HG03342 (cell line): ENCODE measurements around the gene LYSMD2.

Experiments used
- ATAC-seq: cut with Tn5 transposase; IDR thresholded peaks from one replicate; pipeline ENCODE4 v1.9.1; 2021; ENCODE audit warnings: mild to moderate bottlenecking, moderate library complexity; ENCODE audit not compliant: unreplicated experiment

LYSMD2 gene

DNA sequence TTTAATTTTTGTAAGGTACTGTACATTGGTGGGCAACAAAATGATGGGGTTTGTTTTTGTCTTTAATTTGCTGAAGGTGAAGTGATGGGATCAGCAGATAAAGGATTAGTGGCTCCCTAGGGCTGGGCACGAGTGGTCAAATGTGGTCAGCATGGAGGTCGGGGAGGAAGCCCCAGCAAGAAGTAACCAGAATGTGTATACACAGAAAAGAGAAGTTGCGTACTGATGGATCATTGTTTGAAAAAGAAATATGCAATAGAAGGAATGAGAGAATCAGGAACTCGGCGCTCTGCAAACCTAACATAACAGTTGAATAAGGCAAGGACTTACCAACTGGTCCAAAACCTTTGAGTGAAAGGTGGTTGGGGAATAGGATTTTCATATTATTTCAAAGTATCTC is 15.4 kb upstream of the LYSMD2 start:
- ATAC-seq, result no peak

DNA sequence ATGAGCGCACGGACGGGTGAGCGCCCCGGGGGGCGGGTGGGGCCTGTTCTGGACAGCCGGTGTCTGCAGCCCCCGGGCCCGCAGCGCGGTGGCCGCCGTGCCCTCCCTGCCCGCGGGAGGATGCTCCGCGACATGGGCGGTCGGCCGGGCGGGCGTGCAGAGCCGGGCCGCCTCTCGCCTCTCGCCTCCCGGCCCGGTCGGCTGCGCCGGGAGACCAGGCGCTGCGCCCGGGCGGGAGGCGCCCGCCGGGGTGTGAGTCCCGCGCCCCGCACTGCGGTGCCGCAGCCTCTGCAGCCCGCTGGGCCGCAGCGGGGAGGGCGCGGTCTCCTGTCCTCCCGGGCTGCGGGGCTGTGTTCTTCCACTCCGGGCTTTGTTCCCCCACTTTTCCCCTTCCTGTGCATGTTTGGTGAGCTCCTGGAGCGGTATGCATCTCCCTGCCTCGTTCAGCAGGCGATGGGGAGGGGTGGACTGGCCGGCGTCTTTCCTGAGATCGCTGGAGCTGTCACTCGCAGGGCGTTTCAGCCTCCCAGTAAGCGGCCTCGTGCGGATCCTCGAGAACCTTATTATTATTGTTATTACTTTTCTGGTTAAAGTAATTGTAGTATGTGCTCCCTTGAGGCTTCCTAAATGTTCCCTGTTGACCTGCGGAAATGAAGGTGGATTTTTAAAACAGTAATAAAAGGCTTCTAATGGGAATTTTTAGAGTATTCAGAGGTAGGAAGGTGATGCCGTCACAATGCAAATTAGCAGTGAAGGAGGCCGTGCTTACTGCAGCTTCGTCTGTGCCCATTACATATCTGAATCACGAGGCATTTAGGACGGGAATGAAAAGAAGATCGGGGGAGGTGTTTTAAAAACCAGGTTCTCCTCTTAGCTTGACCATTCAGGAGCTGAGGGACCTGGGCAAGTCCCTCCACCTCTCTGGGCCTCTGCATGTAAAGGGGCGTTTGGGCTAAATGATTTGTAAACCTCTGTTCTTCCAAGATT is 14.5 kb upstream of the LYSMD2 start:
- ATAC-seq, result peak; percentile 36

DNA sequence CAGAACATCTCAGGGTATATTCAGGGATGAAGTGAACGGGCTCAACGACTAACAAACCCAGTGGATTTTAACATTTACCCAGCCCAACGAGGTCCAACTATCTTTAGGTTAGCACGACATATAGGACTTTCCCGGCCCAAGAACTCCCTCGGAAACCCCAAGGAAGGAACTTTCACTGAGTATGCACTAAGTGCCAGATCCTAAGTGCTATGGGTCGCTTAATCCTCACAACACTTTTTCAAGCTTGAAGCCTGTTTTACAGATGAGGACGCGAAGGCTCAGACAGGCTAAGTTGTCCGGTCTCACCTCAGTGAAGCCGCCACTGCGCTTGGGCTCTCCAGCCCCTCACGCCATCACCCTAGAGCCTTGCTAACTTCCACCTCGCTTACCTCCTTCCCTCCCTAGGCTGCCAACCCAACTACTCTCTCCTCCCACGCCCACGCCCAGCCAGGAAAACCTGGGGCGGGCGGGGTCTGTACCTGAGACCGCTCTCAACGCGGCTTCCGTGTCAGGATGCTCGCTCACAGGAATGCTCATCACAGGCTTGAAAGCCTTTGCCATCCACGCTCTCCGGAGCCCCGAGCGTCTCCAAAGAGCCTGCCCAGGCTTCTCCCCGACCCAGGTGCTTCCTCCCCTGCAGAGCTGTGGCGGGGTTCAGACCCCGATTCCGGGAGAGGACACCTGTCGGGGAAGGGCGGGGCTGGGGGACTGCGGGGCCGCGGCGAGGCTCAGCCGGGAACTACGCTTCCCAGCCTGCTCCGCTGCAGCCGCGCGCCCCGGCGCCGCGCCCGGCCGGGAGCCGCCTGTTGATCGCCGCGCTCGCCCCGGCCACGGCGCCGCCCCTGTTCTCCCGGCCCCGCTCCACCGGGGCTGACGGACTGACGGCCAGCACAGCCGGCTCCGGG is 13.6 kb upstream of the LYSMD2 start, which contains the start of gene TMOD2:
TSS of gene TMOD2 (plus strand) at position 806 of the 905 bp plus-strand sequence. CDS start 14,845 bp downstream, outside the sequence.
- ATAC-seq, result peak; percentile 74

DNA sequence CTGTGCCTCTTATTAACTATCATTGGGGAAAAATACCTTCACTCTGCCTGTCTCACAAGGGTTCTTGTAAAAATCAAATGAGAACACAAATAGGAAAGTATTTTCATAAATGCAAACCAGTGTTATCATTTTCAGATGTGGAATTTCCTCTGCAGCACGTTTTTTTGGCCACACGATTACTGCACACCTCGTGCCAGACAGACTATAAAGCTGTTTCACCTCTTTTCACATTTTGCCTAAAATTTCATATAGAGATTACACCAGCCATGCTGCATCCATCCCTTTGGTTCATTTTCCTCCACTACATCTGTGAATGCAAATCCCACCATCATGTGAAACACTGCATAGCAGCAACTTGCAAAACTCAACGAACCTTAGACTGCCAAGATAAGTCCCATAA is 12.7 kb upstream of the LYSMD2 start:
- ATAC-seq, result no peak

- ATAC-seq, result no peak
These were observed 11.9 kb upstream of the LYSMD2 start for GRCh38 chr15:51749307-51749706.

GRCh38 chr15:51739061-51739712 is 1.7 kb upstream of the LYSMD2 start:
- ATAC-seq, result no peak

DNA sequence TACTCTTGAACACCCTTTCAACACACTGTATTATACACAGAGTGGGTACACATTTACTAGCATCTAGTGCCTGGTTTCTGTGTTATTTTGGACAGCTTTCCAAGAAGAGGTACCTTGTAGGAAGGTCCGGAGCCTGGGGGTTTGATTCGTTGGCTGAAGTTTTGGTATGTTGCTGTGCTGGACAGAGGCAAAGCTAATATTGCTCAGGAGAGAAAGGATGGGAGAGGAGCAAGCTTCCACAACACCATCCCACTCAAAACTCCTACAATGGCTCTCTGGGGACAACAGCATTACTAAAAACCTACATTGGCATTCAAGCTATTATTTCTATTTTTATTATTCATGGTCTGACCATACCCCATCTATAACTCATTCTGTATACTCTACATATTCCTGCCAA is 1.1 kb upstream of the LYSMD2 start:
- ATAC-seq, result no peak

GRCh38 chr15:51736751-51737521 is 519 bp downstream of the LYSMD2 start:
- peak; percentile 38 for ATAC-seq

DNA sequence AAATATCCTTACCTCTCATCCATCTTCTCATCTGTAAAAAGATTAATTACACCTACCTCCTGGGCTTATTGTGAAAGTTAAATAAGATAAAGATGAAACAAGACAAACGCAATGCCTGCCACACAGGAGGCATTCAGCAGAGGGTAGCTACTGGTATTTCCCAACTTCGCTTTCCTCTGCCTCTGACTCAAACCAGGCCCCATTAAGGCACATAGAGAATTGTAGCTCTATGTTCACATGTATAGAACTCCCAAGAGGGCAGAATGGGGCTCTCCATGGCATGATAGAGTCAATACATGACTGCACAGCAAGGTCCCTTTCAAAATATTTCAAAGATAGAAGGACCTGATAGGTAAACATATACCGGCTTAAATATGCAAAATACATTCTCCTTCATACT is 1.4 kb downstream of the LYSMD2 start:
- ATAC-seq, result no peak

- ATAC-seq, result no peak
These were observed 2.0 kb downstream of the LYSMD2 start for GRCh38 chr15:51735228-51736010.

GRCh38 chr15:51732646-51733045 is 4.8 kb downstream of the LYSMD2 start:
- ATAC-seq, result no peak

DNA sequence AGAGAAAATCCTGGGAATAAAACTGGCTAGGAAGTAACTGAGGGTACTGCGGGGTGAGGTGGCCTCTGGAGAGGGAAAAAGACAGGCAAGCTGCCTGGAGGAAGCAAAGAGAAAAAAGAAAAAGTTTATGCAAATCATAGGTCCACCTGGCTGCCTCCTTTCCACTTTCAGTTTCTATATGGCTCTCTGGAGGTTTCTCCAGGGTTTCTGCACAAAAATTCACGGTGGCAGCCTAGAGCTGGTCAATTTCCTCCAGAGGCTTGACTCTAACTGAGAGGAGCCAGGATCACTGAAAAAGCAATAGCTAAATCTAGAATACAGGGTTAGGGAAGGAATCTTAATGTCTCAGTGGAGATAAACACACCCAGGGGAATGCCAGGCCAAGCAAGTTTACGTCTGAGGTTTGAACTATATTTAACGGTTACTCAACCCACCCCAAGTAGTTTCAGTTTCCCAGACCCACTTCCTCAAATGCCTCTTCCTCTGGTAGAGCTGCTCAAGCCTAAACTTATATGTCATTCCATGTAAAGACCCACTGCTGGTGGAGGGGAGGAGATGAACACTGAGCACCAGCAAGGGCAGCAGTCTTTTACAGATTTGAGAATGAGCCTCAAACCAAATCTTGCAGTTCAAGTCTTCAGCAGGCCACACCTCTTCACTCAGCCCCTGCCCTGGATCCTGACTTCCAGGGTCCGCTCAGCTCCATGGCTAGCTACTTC is 5.7 kb downstream of the LYSMD2 start:
- peak; percentile 58 for ATAC-seq

- ATAC-seq, result no peak
These were observed 10.1 kb downstream of the LYSMD2 start for GRCh38 chr15:51727141-51727897.

DNA sequence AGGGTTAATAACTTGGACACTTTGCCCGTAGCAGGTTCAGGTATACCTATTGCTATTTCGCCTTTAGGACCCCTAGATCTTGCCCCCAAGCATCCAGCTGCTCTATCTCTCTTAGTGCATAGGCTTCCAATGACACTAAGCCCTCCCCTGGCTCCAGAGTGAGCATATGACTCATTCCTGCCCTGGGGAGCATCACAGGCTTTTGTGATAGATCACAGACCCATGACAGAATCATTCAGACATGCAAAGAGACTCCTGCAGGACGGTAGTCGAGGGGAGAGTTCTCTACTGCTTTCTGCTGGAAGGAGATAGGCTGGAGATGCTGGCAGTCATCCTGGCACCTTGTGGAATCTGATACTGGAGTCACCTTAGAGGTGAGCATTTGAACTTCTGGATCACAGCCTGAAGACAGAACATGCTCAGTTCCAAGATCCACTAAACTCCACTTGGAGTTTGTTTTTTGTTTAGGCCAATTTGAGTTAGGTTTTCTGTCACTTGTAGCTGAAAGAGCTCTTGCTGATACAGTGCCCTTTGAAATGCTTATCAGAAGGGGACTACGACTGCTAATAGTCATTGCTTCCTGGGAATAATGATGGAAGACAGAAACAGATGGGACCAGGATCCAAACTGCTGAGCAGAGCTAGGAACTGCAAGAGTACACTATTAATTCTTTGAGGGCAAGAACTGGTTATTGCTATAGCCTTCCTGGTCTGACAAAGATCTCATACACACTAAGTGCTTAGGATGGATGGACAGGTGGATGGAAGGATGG is 11.0 kb downstream of the LYSMD2 start:
- ATAC-seq, result peak; percentile 91

DNA sequence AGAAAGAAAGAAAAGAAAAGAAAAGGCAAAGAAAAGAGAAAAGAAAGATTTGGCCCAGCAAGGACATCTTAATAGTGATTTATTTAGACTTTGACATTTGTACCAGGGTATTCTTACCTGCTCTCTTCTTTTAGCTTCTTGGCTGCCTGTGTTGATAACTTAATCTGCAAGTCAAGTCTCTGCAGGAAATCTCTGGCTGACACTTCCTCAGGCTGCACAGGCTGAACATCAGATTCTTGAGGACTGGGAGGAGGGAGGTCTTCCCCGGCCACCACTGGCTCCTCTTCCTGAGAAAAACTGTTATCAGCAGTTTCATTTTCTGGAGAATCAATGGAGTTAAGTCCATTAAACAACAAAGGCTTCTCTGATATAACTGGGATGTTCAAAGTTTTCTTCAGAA is 12.8 kb downstream of the LYSMD2 start:
- ATAC-seq, result no peak

GRCh38 chr15:51724199-51724598 is 13.3 kb downstream of the LYSMD2 start:
- no peak for ATAC-seq
